Measurements from ENCODE around the gene GCK.

GCK gene

DNA sequence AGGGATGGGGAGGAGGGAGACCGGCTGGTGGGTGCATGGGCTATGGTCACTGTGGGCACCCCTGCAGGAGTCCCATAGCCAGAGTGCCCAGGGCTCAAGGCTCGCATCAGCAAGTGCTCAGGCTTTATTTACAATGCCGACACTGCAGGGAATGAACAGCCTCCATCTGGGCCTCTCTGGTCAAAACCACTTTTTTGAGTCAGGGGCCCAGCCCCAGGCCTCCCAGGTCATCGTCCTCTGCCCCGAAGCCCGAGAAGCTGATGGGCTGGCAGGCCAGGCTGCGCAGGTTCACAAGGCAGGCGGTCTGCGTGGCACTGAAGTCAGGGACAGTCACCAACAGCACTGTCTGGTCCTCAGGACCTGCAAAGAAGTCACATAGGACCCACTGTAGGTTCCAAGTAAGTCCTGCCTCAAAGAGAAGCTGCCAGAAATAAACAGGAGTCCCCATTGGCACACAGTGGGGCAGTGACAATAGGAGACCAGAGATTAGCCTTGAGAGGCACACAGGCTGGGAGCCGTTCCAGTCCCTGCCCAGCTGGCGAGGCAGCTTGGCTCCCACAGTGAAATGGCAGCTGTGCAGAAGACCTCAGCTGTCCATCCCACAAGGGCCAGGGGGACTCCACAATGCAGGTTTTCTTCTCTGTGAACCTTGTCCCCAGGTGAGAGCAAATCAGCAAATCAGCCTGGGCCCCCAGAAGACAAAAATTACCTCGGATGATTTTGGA is 74.5 kb downstream of the GCK start:
- no peak for DNase-seq

DNA sequence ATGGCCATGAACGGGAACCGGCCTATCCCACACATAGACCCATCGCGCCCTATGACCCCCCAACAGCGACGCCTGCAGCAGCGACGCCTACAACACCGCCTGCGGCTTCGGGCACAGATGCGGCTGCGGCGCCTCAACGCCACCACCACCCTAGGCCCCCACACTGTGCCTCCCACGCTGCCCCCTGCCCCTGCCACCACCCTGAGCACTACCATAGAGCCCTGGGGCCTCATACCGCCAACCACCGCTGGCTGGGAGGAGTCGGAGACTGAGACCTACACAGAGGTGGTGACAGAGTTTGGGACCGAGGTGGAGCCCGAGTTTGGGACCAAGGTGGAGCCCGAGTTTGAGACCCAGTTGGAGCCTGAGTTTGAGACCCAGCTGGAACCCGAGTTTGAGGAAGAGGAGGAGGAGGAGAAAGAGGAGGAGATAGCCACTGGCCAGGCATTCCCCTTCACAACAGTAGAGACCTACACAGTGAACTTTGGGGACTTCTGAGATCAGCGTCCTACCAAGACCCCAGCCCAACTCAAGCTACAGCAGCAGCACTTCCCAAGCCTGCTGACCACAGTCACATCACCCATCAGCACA is 75.4 kb downstream of the GCK start:
- no peak for DNase-seq

DNA sequence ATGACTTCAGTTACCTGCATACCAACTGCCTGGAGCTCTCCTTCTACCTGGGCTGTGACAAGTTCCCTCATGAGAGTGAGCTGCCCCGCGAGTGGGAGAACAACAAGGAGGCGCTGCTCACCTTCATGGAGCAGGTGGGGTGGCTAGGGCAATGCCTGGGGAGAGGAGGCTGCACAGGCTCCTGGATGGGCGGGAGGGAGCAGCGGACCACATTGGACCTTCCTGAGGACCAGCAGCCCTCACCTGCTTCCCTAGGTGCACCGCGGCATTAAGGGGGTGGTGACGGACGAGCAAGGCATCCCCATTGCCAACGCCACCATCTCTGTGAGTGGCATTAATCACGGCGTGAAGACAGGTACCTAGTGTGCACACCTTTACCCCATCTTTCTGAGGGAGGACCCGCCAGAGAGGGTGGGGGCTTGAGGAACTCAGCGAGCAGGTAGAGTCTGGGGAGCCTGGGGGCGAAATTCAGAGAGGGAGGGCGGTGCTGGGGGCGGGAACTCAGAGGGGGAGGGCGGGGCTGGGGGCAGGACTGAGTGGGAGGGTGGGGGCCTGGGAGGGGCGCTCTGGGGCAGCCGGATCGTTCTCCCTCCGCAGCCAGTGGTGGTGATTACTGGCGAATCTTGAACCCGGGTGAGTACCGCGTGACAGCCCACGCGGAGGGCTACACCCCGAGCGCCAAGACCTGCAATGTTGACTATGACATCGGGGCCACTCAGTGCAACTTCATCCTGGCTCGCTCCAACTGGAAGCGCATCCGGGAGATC is 76.1 kb downstream of the GCK start:
- DNase-seq = no peak

DNA sequence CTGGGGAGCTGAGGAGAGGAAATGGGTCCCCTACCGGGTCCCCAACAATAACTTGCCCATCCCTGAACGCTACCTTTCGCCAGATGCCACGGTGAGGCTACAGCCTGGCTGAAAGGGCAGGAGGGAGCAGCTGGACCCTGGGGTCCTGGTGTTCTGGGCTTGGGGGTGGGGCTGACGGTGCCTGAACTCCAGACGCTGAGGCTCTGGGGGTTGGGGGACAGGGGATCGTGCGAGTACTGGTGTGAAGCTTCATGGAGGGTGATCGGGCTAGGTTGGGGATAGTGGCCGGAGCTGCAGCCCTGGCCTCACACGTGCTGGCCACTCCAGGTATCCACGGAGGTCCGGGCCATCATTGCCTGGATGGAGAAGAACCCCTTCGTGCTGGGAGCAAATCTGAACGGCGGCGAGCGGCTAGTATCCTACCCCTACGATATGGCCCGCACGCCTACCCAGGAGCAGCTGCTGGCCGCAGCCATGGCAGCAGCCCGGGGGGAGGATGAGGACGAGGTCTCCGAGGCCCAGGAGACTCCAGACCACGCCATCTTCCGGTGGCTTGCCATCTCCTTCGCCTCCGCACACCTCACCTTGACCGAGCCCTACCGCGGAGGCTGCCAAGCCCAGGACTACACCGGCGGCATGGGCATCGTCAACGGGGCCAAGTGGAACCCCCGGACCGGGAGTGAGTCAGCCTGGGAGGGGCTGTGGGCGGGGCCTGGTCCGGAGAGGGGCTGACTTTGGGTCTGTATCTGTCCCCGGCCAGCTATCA is 76.8 kb downstream of the GCK start:
- DNase-seq = no peak

DNA sequence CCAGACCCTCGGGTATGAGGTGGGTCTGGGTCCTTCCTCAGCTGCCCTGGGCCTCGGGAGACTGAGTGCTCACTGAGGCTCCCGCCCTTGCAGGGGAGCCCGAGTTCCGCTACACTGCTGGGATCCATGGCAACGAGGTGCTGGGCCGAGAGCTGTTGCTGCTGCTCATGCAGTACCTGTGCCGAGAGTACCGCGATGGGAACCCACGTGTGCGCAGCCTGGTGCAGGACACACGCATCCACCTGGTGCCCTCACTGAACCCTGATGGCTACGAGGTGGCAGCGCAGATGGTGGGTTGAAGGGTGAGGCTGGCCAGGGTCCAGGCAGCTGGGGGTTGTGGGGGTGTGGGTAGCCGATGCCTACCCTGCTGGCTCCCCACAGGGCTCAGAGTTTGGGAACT is 77.5 kb downstream of the GCK start:
- no peak for DNase-seq

DNA sequence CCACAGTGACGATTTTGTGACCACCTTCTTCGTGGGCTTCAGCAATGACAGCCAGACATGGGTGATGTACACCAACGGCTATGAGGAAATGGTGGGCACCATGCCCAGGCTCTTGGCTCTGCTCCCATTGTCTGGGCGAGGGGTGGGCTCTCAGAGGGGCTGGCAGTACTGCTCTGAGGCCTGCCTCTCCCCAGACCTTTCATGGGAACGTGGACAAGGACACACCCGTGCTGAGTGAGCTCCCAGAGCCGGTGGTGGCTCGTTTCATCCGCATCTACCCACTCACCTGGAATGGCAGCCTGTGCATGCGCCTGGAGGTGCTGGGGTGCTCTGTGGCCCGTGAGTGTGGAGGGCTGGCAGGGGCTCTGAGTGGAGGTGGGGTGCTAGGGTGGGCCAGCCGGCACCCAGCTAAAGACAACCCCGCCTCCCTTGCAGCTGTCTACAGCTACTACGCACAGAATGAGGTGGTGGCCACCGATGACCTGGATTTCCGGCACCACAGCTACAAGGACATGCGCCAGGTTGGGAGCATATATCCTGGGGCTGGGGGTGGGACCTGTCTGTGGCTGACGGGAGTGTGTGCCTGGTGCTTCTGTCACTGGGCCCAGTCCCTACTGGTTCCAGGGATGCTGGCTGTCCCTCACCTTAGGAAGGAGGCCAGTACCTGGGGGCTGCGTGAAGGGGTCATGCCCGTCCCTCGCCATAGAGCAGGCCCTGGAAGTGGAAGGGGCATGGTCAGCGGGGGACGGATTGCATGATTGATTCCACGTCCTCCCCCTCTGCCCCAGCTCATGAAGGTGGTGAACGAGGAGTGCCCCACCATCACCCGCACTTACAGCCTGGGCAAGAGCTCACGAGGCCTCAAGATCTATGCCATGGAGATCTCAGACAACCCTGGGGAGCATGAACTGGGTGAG is 78.3 kb downstream of the GCK start:
- DNase-seq = no peak

DNA sequence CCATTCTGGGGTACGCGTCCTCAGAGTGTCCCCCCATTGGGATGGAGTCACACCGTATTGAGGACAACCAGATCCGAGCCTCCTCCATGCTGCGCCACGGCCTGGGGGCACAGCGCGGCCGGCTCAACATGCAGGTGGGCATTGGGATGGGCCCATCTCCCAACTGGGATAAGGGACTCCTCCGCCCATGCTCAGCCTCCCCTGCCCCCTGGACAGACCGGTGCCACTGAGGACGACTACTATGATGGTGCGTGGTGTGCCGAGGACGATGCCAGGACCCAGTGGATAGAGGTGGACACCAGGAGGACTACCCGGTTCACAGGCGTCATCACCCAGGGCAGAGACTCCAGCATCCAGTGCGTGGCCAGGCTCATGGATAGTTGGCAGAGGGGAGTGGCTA is 79.2 kb downstream of the GCK start:
- DNase-seq = no peak

DNA sequence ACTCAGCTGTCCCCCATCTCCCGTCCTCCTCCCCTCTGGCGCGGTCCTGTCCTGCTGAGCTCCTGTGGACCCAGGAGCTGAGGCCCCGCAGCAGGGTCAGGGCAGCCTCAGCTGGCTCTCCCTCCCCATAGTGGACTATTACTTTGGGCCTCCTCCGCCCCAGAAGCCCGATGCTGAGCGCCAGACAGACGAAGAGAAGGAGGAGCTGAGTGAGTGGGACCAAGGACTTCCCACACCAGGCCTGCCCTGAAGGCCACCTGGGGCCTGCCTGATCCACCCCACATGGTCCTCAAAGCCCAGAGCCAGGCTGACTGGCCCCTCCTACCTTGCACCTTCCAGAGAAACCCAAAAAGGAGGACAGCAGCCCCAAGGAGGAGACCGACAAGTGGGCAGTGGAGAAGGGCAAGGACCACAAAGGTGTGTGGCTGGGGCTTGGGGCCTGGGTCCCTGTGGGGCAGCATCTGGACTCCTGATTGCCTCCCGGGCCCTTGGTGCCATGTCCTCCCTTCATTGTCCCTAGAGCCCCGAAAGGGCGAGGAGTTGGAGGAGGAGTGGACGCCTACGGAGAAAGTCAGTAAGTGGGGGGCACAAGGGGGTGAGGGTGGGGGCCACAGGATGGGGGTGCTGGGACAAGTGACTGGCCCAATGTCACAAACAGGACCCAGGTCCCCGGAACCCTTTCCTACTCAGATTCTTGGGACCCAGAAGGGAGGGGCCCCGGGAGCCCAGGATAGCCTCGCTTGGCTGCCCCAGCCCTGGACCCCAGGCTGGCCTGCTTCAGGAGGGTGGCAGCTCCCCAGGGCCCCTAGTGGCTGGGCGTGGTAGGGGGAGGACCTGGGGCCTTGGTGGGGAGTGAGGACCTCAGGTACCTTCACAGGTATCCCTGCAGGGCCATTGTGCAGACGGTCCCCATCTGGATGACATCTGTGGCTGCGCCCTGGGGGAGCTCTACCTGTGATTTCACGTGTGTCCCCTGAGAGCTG is 80.2 kb downstream of the GCK start:
- no peak for DNase-seq

DNA sequence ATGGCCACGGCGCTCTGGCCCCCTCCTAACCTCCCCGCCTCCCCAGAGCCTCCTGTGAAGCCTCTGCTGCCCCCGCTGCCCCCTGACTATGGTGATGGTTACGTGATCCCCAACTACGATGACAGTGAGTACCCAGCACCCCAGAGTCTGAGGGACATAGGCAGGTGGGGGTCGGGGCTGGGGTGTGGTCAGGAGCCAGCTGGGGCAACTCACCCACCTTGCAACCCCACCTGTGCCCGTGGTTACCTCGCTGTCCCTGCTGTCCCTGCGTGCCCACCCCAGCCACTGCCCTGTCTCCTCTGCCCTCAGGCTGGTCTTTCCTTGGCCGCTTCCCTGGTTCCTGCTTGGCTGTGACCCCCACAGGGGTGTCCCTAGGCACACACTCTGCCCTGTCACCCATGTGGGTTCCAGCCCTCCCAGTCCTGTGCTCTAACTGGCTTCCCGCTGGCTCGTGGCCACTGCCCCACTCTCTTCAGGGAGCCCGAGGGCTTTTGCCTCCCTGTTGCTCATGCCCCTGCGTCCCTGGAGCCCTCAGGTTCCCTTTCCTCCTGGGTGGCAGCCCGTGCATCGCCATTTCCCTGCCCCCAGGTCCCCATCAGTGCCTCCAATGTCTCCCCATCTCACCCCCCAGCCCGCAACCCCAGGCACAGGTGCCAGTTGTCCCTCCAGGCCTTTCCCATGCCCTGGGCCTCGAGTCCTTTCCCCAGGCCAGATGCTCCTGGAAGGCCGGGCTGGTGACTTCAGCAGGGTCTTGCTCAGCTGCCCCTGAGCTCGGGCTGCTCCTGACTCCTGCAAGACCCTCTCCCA is 81.1 kb downstream of the GCK start:
- DNase-seq = no peak

DNA sequence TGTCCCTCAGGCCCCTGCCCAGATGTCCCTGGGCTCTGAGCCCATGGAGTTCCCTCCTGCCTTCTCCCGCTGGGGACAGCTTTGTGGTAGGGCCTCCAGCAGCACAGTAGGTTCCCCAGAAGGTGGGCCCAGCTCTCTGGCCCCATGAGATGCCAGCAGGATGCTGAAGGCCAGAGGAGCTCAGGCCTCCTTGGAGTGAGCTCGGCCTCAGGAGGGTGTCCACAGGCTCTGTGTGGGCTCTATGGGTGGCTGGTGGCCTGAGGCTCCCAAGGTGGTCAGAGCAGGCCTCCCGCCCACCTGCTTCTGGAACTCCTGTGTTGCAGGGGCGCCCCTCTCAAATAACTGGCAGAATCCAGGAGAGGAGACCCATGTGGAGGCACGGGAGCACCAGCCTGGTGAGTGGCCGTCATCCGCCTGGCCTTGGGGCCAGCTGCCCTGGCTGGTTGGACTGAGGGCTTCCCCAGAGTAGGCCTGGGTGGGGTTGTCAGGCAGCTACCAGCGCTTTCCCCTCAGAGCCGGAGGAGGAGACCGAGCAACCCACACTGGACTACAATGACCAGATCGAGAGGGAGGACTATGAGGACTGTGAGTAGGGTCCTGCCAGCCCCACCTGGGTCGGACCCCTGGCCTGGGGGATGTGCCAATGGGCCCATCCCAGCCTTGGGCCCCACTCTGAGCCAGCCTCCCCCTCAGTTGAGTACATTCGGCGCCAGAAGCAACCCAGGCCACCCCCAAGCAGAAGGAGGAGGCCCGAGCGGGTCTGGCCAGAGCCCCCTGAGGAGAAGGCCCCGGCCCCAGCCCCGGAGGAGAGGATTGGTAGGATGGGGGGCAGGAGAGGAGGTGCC is 81.9 kb downstream of the GCK start:
- no peak for DNase-seq

DNA sequence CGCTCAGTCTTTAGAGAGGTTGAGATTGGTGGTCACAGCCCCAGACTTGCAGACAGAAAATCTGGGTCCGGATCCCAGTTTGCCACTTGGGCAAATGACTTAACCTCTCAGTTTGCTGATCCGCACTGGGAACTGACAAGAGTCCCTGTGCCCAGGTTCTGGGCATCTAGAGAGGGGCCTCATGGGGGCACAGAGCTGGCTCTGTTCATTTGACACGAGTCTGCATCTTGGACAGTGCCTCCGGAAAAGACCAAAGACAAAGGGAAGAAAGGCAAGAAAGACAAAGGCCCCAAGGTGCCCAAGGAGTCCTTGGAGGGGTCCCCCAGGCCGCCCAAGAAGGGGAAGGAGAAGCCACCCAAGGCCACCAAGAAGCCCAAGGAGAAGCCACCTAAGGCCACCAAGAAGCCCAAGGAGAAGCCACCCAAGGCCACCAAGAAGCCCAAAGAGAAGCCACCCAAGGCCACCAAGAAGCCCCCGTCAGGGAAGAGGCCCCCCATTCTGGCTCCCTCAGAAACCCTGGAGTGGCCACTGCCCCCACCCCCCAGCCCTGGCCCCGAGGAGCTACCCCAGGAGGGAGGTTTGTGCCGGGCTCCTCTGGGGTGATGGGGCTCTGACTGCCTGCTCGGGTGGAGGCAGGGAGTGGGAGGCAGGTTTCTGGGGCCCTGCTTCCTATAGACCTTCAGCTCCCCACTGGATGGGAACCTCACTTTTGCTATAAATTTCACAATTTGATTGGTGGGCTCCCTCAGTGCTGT is 82.8 kb downstream of the GCK start:
- no peak for DNase-seq

DNA sequence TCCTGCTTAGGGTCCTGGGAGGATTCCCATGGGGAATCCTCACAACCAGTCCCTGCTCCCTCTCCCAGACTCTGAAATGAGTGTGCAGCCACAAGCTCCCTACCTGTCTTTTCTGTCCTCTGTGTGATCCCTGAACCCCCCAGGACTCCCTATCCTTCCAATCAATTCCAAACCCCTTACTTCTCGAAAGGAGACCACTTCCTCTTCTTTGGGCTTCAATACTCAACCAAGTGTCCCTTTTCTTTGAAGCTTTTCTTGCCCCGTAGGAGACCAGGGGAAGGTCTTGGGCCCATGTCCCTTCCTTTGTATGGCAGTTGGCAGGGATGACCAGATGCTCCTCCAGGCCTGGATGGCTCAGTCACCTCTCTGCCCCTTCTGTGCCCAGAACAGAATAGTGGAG is 83.4 kb downstream of the GCK start:
- DNase-seq = no peak

DNA sequence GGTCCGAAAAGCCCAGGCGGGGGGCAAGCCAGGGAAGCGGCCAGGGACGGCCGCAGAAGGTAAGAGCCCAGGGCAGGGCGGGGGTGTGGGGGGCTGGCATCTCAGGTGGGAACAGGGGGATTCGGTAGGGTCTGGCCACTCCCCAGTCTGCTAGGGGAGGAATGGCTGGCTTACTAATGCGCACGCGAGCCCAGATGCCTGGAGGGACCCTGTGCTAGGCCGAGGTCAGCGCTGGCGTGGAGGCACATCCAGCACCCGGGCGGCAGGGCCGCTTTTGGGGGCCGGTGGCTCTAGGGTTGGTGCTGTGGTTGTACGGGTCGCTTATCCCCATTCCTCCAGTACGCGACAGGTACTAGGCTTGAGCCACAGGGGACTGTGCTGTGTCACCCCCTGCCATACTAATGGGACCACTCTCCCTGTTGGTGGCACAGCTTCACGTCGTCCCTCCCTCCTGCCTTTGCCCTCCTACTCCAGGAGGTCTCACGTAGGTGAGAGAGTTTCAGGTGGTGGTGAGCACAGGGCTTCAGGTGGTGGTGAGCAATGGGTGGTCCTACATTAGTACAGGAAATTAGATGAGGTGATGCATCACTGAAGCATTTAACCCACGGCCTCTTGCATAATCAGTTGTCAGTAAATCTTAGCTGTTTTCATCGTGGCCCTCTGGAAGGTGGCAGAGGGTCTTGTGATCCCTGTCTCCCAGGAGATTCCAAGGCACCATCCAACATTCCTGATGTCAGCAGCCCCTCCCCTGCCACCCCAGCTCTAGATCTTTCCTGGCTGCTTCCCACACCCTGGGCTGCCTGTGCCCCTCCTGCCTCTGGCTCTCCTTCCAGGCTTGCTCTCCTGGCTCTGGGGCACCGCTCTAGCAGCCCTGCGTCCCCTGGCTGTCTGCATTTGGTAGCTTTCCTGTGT is 84.1 kb downstream of the GCK start:
- DNase-seq = peak; percentile 53

DNA sequence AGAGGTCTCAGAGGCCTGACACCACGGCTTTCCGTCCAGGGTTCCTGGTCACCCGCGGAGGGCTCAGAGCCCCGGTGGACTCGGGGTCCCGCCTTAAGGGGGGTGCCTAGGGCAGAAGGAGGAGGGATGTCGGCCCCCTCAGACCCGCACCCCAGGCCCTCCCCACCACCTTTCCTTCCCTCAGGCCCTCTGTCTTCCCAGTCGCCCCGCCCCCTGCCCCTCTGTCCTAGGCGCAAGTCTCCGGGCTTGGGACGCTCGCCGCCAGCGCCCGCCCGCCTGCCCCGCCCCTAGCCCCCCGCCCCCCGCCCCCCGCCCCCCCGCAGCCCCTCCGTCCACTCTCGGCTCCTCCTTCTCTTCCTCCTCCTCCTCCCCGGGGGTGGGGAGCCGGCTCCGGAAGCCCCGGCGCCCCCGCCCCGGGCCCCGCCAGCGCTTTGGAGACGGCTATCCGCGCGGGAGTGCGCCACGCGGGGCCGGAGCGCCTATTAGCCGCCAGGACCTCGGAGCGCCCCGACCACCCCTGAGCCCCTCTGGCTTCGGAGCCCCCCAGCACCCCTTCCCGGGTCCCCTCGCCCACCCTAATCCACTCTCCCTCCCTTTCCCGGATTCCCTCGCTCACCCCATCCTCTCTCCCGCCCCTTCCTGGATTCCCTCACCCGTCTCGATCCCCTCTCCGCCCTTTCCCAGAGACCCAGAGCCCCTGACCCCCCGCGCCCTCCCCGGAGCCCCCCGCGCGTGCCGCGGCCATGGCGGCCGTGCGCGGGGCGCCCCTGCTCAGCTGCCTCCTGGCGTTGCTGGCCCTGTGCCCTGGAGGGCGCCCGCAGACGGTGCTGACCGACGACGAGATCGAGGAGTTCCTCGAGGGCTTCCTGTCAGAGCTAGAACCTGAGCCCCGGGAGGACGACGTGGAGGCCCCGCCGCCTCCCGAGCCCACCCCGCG is 85.0 kb downstream of the GCK start, which contains the start of gene AEBP1:
AEBP1 (plus strand) TSS at position 423 of the 937 bp plus-strand sequence; CDS start at position 744, 321 bp downstream.
- peak; percentile 46 for DNase-seq

DNA sequence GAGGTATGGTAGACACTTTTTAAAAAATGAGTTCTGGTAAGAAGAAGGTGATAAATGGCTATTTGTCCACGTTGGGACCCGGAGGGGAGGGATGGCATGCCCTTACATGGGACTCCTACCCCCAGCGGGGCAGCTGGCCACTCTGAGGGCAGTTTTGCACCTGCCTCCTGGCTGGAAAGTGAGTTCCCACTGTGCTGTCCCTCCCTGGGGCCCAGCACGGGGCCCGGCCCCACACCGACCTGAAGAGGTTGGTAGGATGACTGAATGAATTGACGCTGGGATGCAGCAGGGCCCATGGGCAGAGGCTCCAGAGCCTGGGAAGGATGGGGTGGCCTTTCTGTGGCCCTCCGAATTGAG is 85.7 kb downstream of the GCK start:
- no peak for DNase-seq

Measured in retina (tissue), 1 donor.